Pons (tissue), 1 donor: ENCODE results near the gene PHEX.

ENCODE experiments used
- DNase-seq: peaks from one replicate; pipeline ENCODE4 v3.0.0-alpha.2; 2016; ENCODE audit warnings: low spot score

Gene PHEX

GRCh38 chrX:22150371-22150770 is 118.2 kb downstream of the PHEX start:
- no peak for DNase-seq

- DNase-seq = no peak
Measured at GRCh38 chrX:22155126-22155525, 123.0 kb downstream of the PHEX start.

GRCh38 chrX:22159071-22159470 is 126.9 kb downstream of the PHEX start:
- DNase-seq = no peak

- no peak for DNase-seq
Measured at GRCh38 chrX:22163326-22163725, 131.2 kb downstream of the PHEX start.

GRCh38 chrX:22164770-22165388 is 132.8 kb downstream of the PHEX start:
- DNase-seq = no peak

- no peak for DNase-seq
Measured at GRCh38 chrX:22165732-22166457, 133.8 kb downstream of the PHEX start.

GRCh38 chrX:22171287-22172060 is 139.3 kb downstream of the PHEX start:
- no peak for DNase-seq

GRCh38 chrX:22173966-22174365 is 141.8 kb downstream of the PHEX start:
- DNase-seq = no peak

- no peak for DNase-seq
Measured at GRCh38 chrX:22177950-22178515, 145.9 kb downstream of the PHEX start.

- no peak for DNase-seq
Measured at GRCh38 chrX:22184096-22184495, 152.0 kb downstream of the PHEX start.

- DNase-seq = no peak
Measured at GRCh38 chrX:22186165-22186564, 154.0 kb downstream of the PHEX start.

GRCh38 chrX:22192419-22193060 is 160.4 kb downstream of the PHEX start:
- DNase-seq = peak; percentile 42

- DNase-seq = no peak
Measured at GRCh38 chrX:22193851-22194659, 161.9 kb downstream of the PHEX start.

GRCh38 chrX:22194660-22194945 is 162.5 kb downstream of the PHEX start:
- DNase-seq = no peak

GRCh38 chrX:22196149-22196548 is 164.0 kb downstream of the PHEX start:
- DNase-seq = no peak

GRCh38 chrX:22202251-22202650 is 170.1 kb downstream of the PHEX start:
- no peak for DNase-seq

GRCh38 chrX:22203186-22203585 is 171.1 kb downstream of the PHEX start:
- no peak for DNase-seq

GRCh38 chrX:22206781-22207180 is 174.7 kb downstream of the PHEX start:
- DNase-seq = no peak

- DNase-seq = no peak
Measured at GRCh38 chrX:22220941-22221340, 188.8 kb downstream of the PHEX start.

- no peak for DNase-seq
Measured at GRCh38 chrX:22234380-22234779, 202.3 kb downstream of the PHEX start.

GRCh38 chrX:22237479-22237878 is 205.4 kb downstream of the PHEX start:
- no peak for DNase-seq

- DNase-seq = no peak
Measured at GRCh38 chrX:22246620-22247019, 214.5 kb downstream of the PHEX start.
